Smooth muscle cell (in vitro differentiated cells): ENCODE measurements around the gene HPF1. TPM values are rescaled to one million over a fixed set of nuclear protein-coding genes. Genes with fewer than 3 reads are reported as not detected.

ENCODE experiments used
- DNase-seq: peaks from one replicate; lab custom pipeline; 2025; ENCODE audit not compliant: unreplicated experiment; lab: John Stamatoyannopoulos, UW
- H2AFZ ChIP-seq: fragments of 200-600 bp; sonication (generic); 2 replicates; pipeline ENCODE4 v1.6.0; 2016; ENCODE audit warnings: antibody characterized with exemption, low read depth, mild to moderate bottlenecking
- H3F3A ChIP-seq: fragments of 200-600 bp; sonication (generic); 2 replicates; pipeline ENCODE4 v1.6.0; 2017; ENCODE audit warnings: antibody characterized with exemption, low read depth
- H3K27ac ChIP-seq: fragments of 200-600 bp; sonication (generic); 2 replicates; pipeline ENCODE4 v1.5.1; 2016; ENCODE audit warnings: low read depth, mild to moderate bottlenecking
- H3K27me3 ChIP-seq: fragments of 200-600 bp; sonication (generic); 2 replicates; pipeline ENCODE4 v1.6.1; 2016; ENCODE audit warnings: low read depth, mild to moderate bottlenecking
- H3K36me3 ChIP-seq: fragments of 200-600 bp; sonication (generic); 2 replicates; pipeline ENCODE4 v1.5.1; 2016; ENCODE audit warnings: low read depth
- H3K4me1 ChIP-seq: fragments of 200-600 bp; sonication (generic); 2 replicates; pipeline ENCODE4 v1.5.1; 2016; ENCODE audit warnings: low read depth
- H3K4me2 ChIP-seq: fragments of 200-600 bp; sonication (generic); 2 replicates; pipeline ENCODE4 v1.6.0; 2016; ENCODE audit warnings: mild to moderate bottlenecking
- H3K4me3 ChIP-seq: fragments of 200-600 bp; sonication (generic); 2 replicates; pipeline ENCODE4 v1.5.1; 2016; ENCODE audit warnings: mild to moderate bottlenecking
- H3K79me2 ChIP-seq: fragments of 200-600 bp; sonication (generic); 2 replicates; pipeline ENCODE4 v1.6.0; 2016; ENCODE audit warnings: low read depth, mild to moderate bottlenecking
- H3K9ac ChIP-seq: fragments of 200-600 bp; sonication (generic); 2 replicates; pipeline ENCODE4 v1.6.0; 2016; ENCODE audit warnings: low read depth
- H3K9me3 ChIP-seq: fragments of 200-600 bp; sonication (generic); replicated peaks from 2 replicates; pipeline ENCODE4 v1.5.1; 2016; ENCODE audit warnings: low read depth
- H4K20me1 ChIP-seq: fragments of 200-600 bp; sonication (generic); 2 replicates; pipeline ENCODE4 v1.6.0; 2016; ENCODE audit warnings: low read depth
- CTCF ChIP-seq: fragments of 200-600 bp; sonication (generic); IDR thresholded peaks from 2 replicates; pipeline ENCODE4 v1.5.1; 2017; ENCODE audit warnings: borderline replicate concordance, mild to moderate bottlenecking, antibody characterized with exemption; ENCODE audit not compliant: insufficient read depth, poor library complexity, severe bottlenecking
- WGBS: methylation state at CpG from one replicate; pipeline ENCODE4 v1.1.7; 2016; ENCODE audit warnings: low lambda C conversion rate; 5-methylcytosine and 5-hydroxymethylcytosine counted together
- polyA plus RNA-seq: library from polyadenylated mRNA; unstranded; fragments of >200 nt; fragmentation: Nextera tagmentation; extraction: Ambion mirVana; gene quantifications from 2 replicates; pipeline ENCODE4 v1.2.1, GENCODE V29; 2016
- total RNA-seq: library from RNA; depleted of rRNA; stranded (reverse); fragments of >200 nt; gene quantifications from 2 replicates; pipeline ENCODE4 v1.2.3, GENCODE V29; 2014

HPF1 gene
- total and polyA plus RNA-seq, 2 experiments from 2014 or later = 34.1 to 53.9 TPM

DNA sequence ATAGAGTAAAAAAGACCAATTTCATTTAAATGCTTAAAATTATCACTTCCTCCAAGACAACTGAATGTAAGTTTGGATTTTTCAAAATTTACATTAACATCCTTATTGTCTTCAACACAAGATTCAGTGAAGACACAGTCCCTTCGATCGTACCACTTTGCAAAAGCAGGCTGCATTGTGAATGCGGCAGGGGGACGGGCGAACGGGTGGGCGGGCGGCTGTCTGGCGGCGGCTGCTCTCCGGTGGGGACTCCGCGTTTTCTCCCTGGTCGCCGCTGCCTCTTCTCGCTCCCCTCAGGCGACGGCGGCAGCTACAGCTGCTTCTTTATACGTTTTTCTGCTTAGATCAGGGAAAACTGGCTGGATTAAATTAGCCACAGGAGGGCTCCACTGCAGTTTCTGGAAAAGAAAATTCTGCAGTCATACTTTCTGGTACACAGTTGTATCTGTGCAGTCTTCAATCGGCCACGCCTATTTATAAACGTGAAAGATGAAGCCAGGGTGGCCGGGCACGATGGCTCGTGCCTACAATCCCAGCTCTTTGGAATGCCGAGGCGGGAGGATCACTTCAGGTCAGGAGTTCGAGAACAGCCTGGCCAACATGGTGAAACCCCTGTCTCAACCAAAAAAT lies 33.9 kb upstream of the HPF1 start:
- Histone ChIP-seq H3K4me2 (peak overlapping the region; percentile 85), H3K4me1 (peaks cover 4% of the 10 kb centered on the region), H3F3A (no peaks in the 10 kb centered on the region), H3K9me3 (no peaks in the 10 kb centered on the region), H3K36me3 (no peaks in the 10 kb centered on the region), H3K4me3 (peak overlapping the region; percentile 51), H3K27me3 (peaks cover 44% of the 10 kb centered on the region), H3K9ac (no peak overlapping the region), H2AFZ (peak overlapping the region; percentile 85), H3K79me2 (no peaks in the 10 kb centered on the region), H3K27ac (no peak overlapping the region), H4K20me1 (no peaks in the 10 kb centered on the region)
- TF ChIP-seq CTCF = peak; percentile 51
- 10% methylated on average over 29 of the region's 29 CpGs for WGBS
- peak; percentile 12 for DNase-seq

DNA sequence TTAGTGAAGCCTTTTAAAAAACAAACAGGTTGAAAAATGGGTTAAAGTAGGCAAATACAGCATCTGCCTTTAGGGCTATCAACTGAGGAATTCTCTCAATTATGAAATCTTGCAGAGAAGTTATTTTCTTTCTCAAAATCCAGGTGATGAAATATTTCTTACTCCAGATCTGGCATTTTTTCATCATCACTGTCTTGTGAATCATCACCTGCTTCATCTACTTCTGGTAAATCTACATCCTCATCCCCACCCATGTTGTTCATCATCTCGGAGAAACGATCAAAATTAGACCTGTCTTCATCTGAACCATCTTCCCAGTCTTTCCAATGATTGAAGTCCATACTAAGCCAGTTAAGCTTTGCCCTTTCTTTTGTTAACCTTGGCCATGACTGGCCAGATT lies 33.3 kb upstream of the HPF1 start:
- H3K9me3 ChIP-seq = no peaks in the 10 kb centered on the region
- H2AFZ ChIP-seq = peak overlapping the region; percentile 85
- H3F3A ChIP-seq = no peaks in the 10 kb centered on the region
- no peak for TF ChIP-seq CTCF
- H3K4me3 ChIP-seq = peak overlapping the region; percentile 51
- no peak overlapping the region for H3K27ac ChIP-seq
- peak overlapping the region; percentile 85 for H3K4me2 ChIP-seq
- 75% methylated on average over 2 of the region's 2 CpGs for WGBS
- no peak for DNase-seq
- H3K9ac ChIP-seq = no peak overlapping the region
- peaks cover 44% of the 10 kb centered on the region for H3K27me3 ChIP-seq
- H3K79me2 ChIP-seq = no peaks in the 10 kb centered on the region
- peaks cover 4% of the 10 kb centered on the region for H3K4me1 ChIP-seq
- no peaks in the 10 kb centered on the region for H4K20me1 ChIP-seq
- no peaks in the 10 kb centered on the region for H3K36me3 ChIP-seq

- no peak for DNase-seq
- Histone ChIP-seq H3K27ac (no peak overlapping the region), H3K9ac (no peak overlapping the region), H3K27me3 (no peaks in the 10 kb centered on the region), H3K4me3 (no peak overlapping the region), H3F3A (no peaks in the 10 kb centered on the region), H3K4me2 (peak overlapping the region; percentile 28), H3K9me3 (no peaks in the 10 kb centered on the region), H3K4me1 (no peaks in the 10 kb centered on the region), H3K36me3 (no peaks in the 10 kb centered on the region), H2AFZ (no peak overlapping the region), H4K20me1 (no peaks in the 10 kb centered on the region), H3K79me2 (no peaks in the 10 kb centered on the region)
- WGBS = 63% methylated on average over 58 of the region's 58 CpGs
- no peak for TF ChIP-seq CTCF
Measured at GRCh38 chr4:169774466-169775445, 17.0 kb upstream of the HPF1 start.
